GM21515 (cell line): Measurements from ENCODE around the gene KLHDC7A.
"Not testable (repeated sequence)": the region's sequence is repeated elsewhere in the genome, so short reads cannot be mapped to it uniquely, and the experiment has no call there.

Experiments
- ATAC-seq: cut with Tn5 transposase; IDR thresholded peaks from one replicate; pipeline ENCODE4 v1.9.1; 2021; ENCODE audit not compliant: unreplicated experiment

KLHDC7A gene

DNA sequence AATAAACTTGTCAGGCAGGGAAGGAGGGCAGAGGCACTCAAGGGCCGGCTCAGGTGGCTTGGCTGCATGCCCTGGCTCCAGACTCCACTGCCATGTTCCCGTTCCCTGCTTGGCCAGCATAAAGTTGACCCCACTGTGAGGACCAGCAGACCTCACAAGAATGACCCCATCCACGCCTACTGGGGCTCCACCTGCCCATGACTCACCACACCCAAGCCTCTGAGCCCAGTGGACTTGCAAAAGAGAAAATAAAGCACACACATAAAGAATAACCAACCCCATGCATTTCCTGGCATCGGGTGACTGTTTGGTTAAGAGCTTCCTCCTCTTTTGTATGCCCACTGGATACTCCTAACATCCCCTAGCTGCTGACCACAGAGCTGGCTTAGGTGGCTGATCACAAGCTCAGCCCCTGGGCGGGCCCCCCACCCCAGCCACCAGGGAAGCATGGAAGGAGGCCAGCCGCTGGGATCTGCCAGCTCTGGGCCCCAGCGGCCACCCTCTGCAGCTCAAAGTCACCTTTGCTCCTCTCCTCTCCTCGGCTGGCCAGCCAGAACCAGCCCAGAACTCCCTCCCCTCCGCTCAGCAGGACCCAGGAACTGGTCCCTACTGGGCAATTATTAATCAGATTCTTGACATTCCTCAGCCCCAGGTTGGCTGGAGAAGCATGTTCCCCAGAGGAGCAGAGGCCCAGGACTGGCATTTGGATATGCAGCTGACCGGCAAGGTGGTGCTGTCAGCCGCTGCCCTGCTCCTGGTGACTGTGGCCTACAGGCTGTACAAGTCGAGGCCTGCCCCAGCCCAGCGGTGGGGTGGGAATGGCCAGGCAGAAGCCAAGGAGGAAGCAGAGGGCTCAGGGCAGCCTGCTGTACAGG, at the start of gene KLHDC7A:
Gene KLHDC7A (plus strand): TSS at position 616 of the 875 bp plus-strand sequence. CDS start 52 bp downstream, at position 668.
- ATAC-seq = no peak

DNA sequence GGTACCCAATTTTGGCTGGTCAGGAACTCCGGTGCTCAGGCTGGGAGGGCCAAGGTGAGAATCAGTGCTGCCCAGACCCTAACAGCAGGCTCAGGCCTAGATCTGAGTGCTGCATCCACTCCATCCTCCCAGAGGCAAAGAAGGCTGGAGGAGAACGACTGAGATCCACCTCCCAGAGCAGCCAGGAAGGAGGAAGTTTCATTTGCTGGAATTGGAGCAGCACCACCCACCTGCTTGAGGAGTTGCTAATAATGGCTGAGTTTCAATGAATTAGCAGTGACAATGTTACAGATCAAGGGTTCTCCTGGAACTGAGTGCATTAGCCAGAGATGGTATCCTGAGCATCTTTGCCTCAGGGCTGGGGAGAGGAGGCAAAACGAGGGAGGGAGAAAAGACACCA, 46.7 kb upstream of the KLHDC7A start:
- no peak for ATAC-seq

- ATAC-seq = no peak
These were observed 40.1 kb upstream of the KLHDC7A start for GRCh38 chr1:18440385-18441226.

DNA sequence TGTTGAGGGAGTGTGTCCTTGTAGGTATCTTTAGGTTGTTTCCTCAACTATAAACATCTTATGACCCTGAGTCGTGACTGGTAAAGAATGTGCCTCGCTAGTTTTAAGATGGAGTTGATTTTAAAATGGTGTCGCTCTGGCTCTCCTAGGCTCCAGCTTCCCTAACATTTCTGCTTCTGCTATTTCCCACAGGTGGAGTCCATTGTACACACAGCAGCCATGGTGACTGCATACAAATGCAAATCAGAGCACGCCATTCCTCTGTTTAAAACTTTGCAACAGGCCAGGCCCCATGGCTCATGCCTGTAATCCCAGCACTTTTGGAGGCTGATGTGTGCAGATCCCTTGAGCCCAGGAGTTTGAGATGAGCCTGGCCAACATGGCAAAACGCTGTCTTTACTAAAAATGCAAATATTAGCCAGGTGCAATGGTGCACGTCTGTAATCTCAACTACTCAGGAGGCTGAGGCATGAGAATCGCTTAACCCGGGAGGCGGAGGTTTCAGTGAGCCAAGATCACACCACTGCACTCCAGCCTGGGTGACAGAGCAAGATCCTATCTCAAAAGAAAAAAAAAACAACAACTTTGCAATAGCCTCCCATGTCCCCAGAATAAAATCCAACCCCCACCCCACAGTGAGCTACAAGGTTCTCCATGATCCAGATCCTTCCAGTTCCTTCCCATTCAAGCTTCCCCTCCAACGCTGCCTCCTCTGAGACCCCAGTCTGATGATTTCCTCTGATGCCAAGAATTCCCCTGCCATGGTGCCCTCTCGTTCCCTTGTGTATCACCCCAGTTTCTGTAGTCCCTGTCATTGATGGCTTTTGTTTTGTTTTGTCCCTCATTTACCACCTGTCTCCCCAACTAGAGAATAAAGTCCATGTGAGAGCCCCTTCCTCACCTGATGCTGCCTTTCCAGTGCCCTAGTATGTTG, 36.9 kb upstream of the KLHDC7A start:
- ATAC-seq = no peak

DNA sequence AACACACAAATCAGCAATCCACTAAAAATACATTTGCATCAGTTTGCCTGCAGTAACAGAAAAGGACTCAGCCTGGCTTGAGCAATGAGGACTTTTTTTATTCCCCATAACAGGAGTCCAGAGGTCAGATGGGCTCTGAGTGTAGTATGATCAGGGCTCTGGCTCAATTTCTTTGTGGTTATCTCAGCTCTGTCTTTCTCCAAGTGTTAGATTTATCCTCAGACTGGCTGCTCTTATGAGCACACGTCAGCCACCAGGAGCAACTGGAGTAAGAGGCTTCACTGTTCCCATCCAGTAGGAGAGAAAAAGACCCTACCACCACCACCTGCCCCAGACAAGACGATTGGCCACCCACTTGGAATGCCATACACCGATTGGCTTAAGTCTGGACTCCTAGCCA, 36.2 kb upstream of the KLHDC7A start:
- no peak for ATAC-seq

- no peak for ATAC-seq
These were observed 34.0 kb upstream of the KLHDC7A start for GRCh38 chr1:18446751-18447150.

DNA sequence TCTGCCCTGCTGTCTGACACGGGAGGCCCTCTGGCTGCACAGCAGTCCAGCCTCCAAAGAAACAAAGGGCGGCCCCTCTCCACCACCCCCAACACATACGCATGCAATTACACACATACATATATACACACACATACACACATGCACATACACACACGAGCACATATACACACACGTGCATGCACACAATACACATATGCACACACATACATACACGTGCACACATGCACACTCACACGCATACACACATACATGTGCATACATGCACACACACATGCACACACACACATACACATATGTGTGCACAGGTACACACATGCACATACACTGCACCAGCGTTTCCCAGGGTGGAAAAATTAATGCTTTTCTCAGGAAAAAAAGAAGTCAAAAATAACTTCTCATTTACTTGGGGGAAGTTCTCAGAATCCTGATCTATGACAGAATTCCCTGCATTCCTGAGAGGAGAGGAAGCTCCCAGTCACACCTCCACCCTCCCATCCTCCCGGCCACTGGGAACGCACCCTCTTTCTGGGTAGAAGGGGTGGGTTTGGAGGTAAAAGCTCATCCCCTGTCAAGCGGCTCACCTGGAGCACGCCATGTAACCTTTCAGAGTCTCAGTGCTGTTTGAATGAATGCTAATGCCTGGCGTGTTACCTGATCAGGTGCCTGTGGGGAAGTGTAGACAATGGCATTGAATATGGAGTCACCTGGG, 33.1 kb upstream of the KLHDC7A start:
- no peak for ATAC-seq

DNA sequence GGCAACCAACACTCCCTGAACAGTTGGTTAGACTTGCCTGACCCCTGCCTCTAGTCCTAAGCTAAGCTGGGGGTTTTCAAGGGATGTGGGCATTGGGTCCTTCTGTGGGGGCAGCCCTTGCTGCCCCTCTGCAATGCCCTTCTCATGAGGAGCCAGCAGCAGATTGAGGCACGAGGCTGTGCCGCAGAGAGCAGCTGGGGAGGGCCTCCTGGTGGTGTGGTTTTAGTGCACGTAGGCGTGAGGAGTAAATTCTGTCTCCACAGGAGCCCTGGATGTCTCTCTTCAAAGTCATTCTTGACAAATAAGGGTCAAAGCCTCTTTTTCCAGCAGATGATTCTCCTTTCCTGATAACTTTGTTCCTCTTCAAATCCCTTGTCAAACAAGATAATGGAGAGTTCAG, 31.8 kb upstream of the KLHDC7A start:
- ATAC-seq = no peak

- no peak for ATAC-seq
These were observed 28.2 kb upstream of the KLHDC7A start for GRCh38 chr1:18452550-18452949.

DNA sequence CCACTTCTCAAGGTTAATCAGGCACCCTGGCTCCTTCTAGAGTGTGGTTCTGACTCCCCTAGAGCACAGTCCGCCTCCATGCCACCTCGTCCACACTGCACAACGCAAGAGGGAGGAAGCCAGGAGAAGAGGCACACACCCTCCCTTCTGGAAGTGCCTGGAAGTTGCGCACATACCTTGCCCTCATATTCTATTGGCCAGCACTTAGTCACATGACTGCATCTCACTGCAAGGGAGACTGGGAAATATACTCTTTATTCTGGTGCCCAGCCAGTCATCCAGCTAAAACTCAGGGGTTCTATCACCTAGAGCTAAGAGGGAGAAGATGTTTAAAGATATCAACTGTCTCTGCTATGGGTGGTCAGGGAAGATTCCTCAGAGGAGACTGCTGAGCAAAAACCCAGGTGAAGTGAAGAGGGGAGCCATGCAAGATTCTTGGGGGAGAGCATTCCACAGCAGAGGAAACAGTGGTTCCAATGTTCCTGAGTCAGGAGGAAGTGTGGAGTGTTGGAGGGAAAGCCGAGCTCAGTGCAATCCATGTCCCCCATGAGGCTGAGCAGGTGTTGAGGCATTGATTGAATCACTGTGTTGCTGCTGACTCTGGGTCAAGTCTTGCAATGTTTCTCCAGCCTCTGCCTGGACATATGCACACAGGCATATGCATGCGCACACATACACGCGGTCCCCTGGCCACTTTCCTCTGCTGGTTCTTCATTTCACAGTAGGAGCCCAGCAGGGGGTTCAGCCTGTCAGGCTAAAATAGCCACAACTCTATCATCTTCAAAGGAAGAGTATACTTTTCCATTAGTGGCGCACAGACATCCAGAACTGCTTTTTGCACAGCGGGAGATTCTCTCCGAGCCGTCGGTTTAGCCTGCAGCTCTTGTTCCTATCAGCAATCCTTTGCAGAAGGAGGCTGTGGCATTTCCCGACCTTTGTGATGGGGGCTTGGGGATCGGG, 22.3 kb upstream of the KLHDC7A start:
- no peak for ATAC-seq

GRCh38 chr1:18461656-18462055, 19.1 kb upstream of the KLHDC7A start:
- no peak for ATAC-seq

DNA sequence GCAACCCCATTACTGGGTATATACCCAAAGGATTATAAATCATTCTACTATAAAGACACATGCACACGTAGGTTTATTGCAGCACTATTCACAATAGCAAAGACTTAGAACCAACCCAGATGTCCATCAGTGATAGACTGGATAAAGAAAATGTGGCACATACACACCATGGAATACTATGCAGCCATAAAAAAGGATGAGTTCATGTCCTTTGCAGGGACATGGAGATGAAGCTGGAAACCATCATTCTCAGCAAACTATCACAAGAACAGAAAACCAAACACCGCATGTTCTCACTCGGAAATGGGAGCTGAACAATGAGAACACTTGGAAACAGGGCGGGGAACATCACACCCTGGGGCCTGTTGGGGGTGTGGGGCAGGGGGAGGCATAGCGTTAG, 18.2 kb upstream of the KLHDC7A start:
- ATAC-seq = not testable (repeated sequence)

GRCh38 chr1:18463063-18463462, 17.7 kb upstream of the KLHDC7A start:
- no peak for ATAC-seq

- no peak for ATAC-seq
These were observed 16.6 kb upstream of the KLHDC7A start for GRCh38 chr1:18463984-18464664.

DNA sequence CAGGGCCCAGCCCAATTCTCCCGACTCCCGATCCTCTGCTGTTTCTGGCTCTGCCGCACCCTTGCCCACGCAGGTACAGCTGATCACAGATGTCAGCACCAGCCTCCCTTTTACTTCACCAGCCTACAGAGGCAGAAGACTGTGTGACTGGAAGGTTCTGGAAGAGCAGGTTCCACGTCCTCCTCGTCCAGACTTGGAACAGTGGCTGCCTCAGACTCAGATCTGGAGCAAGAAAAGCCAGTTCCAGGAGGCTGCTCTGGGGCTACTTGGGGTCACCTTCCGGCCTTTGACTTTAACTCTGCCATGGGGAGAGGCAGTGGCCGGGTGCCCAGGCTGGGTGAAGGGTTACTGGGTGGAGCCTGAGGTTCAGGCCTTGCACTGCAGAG, 16.1 kb upstream of the KLHDC7A start:
- no peak for ATAC-seq

DNA sequence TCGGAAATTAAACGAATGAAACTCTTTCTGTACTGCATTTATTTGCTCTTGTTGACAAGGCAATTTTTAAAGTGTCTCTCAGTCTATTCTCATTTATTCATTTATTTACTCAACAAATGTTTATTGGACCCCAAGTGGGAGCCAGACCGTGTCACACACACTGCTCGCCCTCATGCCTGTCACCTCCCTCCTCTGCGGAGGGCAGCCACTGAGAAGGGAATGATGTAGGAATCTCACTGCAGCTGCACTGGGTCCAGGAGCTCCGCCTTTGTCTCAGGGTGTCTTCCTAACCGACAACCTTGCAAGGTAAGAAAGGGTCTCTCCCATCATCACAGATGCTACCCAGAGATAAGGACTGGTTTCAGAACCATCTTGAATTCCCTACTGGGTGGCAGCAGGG, 14.1 kb upstream of the KLHDC7A start:
- ATAC-seq = no peak

DNA sequence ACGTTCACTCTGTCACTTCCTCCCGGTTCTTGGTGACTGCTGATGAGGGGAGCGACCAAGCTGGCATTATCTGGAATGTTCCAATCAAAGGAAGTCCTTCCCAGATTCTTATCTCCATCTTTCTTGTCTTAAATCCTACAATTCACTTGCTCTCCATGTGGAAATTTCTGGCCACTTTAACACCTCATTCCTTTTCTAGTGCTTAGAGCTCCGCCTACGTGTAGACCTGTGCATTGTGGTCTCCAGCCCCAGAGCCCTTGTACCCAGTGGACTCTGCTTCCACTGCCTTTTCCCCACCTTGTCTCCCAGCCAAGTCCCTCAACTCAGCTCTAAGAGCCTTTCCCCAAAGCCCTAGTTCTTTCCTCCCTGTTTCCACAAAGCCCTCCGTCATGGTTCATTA, 12.2 kb upstream of the KLHDC7A start:
- ATAC-seq = no peak

GRCh38 chr1:18469514-18469913, 11.2 kb upstream of the KLHDC7A start:
- ATAC-seq = no peak
